ENCODE results near the gene MAML3.

DNA sequence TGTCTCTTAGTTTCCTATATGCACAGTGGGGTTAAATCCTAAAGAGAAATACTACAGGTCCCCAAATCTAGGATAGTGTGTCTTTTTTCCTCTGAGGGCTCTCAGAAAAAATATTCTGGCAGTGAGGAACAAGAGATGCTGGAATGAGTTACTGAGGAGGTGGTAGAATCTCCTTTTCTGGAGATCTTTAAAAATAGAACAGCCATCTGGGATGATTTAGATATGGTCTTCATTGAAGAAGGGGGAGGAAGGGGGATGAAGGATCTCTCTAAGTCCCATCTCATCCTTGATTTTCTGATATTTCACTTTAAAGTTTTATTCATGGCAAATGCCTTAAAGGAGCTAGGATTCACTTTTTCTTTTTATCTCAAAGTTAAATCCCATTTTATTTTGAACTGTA is 235.0 kb downstream of the MAML3 start:
- TF ChIP-seq GATA2 (IDR thresholded peaks at IDR 0.05; ENCODE audit: low read depth, low read length) (no peak), GATA3 (IDR thresholded peaks at IDR 0.05; ENCODE audit: low read depth, low read length) (no peak)
